Psoas muscle (tissue), 8 donors: Measurements from ENCODE around the gene RBM26. TPM values are rescaled to one million over a fixed set of nuclear protein-coding genes. Genes with fewer than 3 reads are reported as not detected.
"Not testable (repeated sequence)": the region's sequence is repeated elsewhere in the genome, so short reads cannot be mapped to it uniquely, and the experiment has no call there.

Source experiments
- ATAC-seq, 4 donors: fragments of 200-7000 bp; cut with Tn5 transposase; one replicate each; pipeline ENCODE4 v1.9.1; 2020; ENCODE audit warnings: moderate library complexity in 3 of 4, mild to moderate bottlenecking in 2 of 4
- DNase-seq, 2 donors: peaks; one replicate each; pipeline ENCODE4 v3.0.0-alpha.2; 2020
- H3K27ac ChIP-seq: fragments of 200-600 bp; one replicate; pipeline ENCODE4 v1.8.0; 2022
- H3K27me3 ChIP-seq, 3 donors: fragments of 200-600 bp in 1 of 3; one replicate each; pipeline versions ENCODE4 v1.6.1 to v1.8.0; 2013 to 2022; ENCODE audit warnings: low read length in 2 of 3, mild to moderate bottlenecking in 2 of 3, moderate library complexity in 1 of 3; ENCODE audit not compliant: insufficient read depth in 3 of 3
- H3K36me3 ChIP-seq, 2 donors: fragments of 200-600 bp in 1 of 2; one replicate each; pipeline versions ENCODE4 v1.6.1 to v1.8.0; 2013 to 2022; ENCODE audit warnings: low read depth in 1 of 2, mild to moderate bottlenecking in 1 of 2, moderate library complexity in 1 of 2; ENCODE audit not compliant: insufficient read depth in 1 of 2
- H3K4me1 ChIP-seq: fragments of 200-600 bp; one replicate; pipeline ENCODE4 v1.8.0; 2022
- H3K4me3 ChIP-seq: fragments of 200-600 bp; one replicate; pipeline ENCODE4 v1.8.0; 2022; ENCODE audit warnings: mild to moderate bottlenecking
- H3K9me3 ChIP-seq: fragments of 200-600 bp; one replicate; pipeline ENCODE4 v1.8.0; 2022
- CTCF ChIP-seq: fragments of 200-600 bp; IDR thresholded peaks from one replicate; pipeline ENCODE4 v1.8.0; 2022; ENCODE audit warnings: antibody characterized with exemption
- WGBS, 3 donors: extraction: QIAGEN DNeasy Blood & Tissue Kit; methylation state at CpG; one replicate each; pipeline versions ENCODE4 v1.1.6 to v1.1.7; 2013; 5-methylcytosine and 5-hydroxymethylcytosine counted together
- intact Hi-C, 2 donors: fragments of 100-400 bp; cut with DNase I; formaldehyde crosslinking; loops; one replicate each; pipeline versions ENCODE4 v1.11.0 to v1.14.2; 2022
- polyA plus RNA-seq, 3 donors: library from polyadenylated mRNA; stranded (reverse); fragments of 200-250 nt; gene quantifications; one replicate each; pipeline ENCODE4 v1.2.3, GENCODE V29; 2013
- total RNA-seq, 4 donors: library from RNA; stranded (reverse); fragmentation: NEBNext Ultra II Directional in 2 of 4; extraction: Animal tissue kit (Norgen Biotek cat#: 25700) in 2 of 4; gene quantifications; one replicate each; pipeline versions ENCODE4 v1.2.1 to v1.2.4, GENCODE V29; 2021 to 2023
- donor health status: healthy with polysubstance abuse.
- donor health status: DM: no; HTN: no; CAD: no; lungs with moderate emphysema.
- donor health status: Bipolar disorder and iron deficiency.
- donor health status: healthy.
- donor health status: DM: yes; HTN: yes; CAD: no.
- donor health status: DM: no; HTN: no; CAD: no.
- donor health status: DM: no; HTN: no; CAD: no.
- donor health status: DM: yes; HTN: yes; CAD: no.

The RBM26 gene
- total and polyA plus RNA-seq, 7 donors, result 9.6 to 36.5 (median 23.7) TPM

- no peak for TF ChIP-seq CTCF
- Histone ChIP-seq H3K27me3 (no peaks in the 10 kb centered on the region), H3K36me3 (no peaks in the 10 kb centered on the region), H3K4me1 (no peaks in the 10 kb centered on the region), H3K4me3 (no peak overlapping the region), H3K27ac (no peak overlapping the region), H3K9me3 (no peaks in the 10 kb centered on the region)
- no peak for DNase-seq
- no peak for ATAC-seq
- 82 to 90% (median 86%) methylated on average over 3 of the region's 3 CpGs for WGBS, 3 donors
- intact Hi-C loops, result no loop called here
Observed at GRCh38 chr13:79285159-79285558, 120.9 kb downstream of the RBM26 start.

GRCh38 chr13:79283742-79284141, 122.3 kb downstream of the RBM26 start:
- Histone ChIP-seq H3K9me3 (no peaks in the 10 kb centered on the region), H3K27ac (no peak overlapping the region), H3K36me3 (no peaks in the 10 kb centered on the region), H3K27me3 (no peaks in the 10 kb centered on the region), H3K4me3 (no peak overlapping the region), H3K4me1 (no peaks in the 10 kb centered on the region)
- DNase-seq (no peak), ATAC-seq (no peak)
- intact Hi-C loops, result no loop called here
- WGBS, 3 donors, result 84 to 94% (median 93%) methylated on average over 2 of the region's 2 CpGs
- no peak for TF ChIP-seq CTCF

GRCh38 chr13:79282976-79283375, 123.1 kb downstream of the RBM26 start:
- ATAC-seq (no peak), DNase-seq (no peak)
- Histone ChIP-seq H3K27ac (no peak overlapping the region), H3K9me3 (no peaks in the 10 kb centered on the region), H3K4me3 (no peak overlapping the region), H3K27me3 (no peaks in the 10 kb centered on the region), H3K36me3 (no peaks in the 10 kb centered on the region), H3K4me1 (no peaks in the 10 kb centered on the region)
- TF ChIP-seq CTCF, result no peak
- intact Hi-C loops, result no loop called here
- 42 to 49% (median 45%) methylated on average over 3 of the region's 3 CpGs for WGBS, 3 donors

GRCh38 chr13:79282508-79282907, 123.5 kb downstream of the RBM26 start:
- Histone ChIP-seq H3K9me3 (no peaks in the 10 kb centered on the region), H3K36me3 (no peaks in the 10 kb centered on the region), H3K27ac (no peak overlapping the region), H3K4me3 (no peak overlapping the region), H3K27me3 (no peaks in the 10 kb centered on the region), H3K4me1 (no peaks in the 10 kb centered on the region)
- intact Hi-C loops, result no loop called here
- no peak for TF ChIP-seq CTCF
- DNase-seq (no peak), ATAC-seq (no peak)
- 64 to 76% (median 75%) methylated on average over 4 of the region's 4 CpGs for WGBS, 3 donors

GRCh38 chr13:79281339-79281747, 124.7 kb downstream of the RBM26 start:
- 65 to 68% (median 65%) methylated on average over 3 of the region's 3 CpGs for WGBS, 3 donors
- Histone ChIP-seq H3K4me1 (no peaks in the 10 kb centered on the region), H3K4me3 (no peak overlapping the region), H3K27ac (no peak overlapping the region), H3K36me3 (no peaks in the 10 kb centered on the region), H3K9me3 (no peaks in the 10 kb centered on the region), H3K27me3 (no peaks in the 10 kb centered on the region)
- TF ChIP-seq CTCF, result no peak
- intact Hi-C loops, result no loop called here
- DNase-seq (no peak), ATAC-seq (no peak)

- H3K9me3 ChIP-seq, H3K27me3 ChIP-seq, ATAC-seq, H3K36me3 ChIP-seq, DNase-seq, H3K4me3 ChIP-seq, H3K4me1 ChIP-seq, intact Hi-C loops, H3K27ac ChIP-seq: not testable (repeated sequence)
- 77 to 83% (median 82%) methylated on average over 12 of the region's 12 CpGs for WGBS, 3 donors
Observed at GRCh38 chr13:79279735-79280134, 126.3 kb downstream of the RBM26 start.
